NCI-H2196 treated with DMSO at 0.1 percent for 48 hours (cell line): Measurements from ENCODE around the gene TBX18.

Experiments used
- DNase-seq: peaks from one replicate; lab custom pipeline; 2025; ENCODE audit not compliant: unreplicated experiment; lab: John Stamatoyannopoulos, UW

The TBX18 gene

DNA sequence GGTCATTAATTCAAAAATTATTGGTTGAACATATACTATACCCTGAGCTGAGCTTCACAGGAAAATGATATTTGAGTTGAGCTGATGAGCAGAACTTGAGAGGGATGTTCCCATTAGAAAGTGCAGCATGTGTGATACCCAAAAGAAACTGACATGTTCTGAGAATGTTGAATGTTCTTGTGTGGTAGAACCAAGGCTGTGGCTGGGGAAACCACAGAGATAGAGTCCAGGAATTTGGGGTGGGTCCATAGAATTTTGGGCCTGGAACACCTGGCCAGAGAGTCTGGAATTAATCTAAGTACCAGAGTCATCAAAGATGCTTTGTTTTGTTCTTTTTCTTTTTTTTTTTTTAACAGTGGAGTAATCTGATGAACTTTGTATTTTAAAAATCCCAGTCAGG is 88.7 kb downstream of the TBX18 start:
- no peak for DNase-seq

DNA sequence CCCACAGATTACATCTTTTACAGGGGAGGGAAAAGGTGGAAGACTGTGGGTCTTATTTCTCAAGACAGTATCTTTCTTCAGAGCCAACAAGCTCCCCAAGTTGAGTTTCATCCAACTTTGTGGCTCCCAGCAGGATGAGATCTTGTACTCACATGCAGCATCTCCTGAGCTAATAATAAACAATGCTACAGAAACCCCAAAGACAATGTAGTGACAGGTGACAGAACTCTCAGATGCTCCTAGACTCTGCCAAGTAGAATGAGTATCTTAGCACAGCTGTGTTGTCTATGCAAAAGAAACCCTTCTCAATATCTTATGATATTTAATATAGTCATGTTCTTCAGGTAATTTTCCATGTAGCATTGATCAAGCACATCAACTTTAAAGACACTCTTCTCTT is 90.0 kb downstream of the TBX18 start:
- no peak for DNase-seq

DNA sequence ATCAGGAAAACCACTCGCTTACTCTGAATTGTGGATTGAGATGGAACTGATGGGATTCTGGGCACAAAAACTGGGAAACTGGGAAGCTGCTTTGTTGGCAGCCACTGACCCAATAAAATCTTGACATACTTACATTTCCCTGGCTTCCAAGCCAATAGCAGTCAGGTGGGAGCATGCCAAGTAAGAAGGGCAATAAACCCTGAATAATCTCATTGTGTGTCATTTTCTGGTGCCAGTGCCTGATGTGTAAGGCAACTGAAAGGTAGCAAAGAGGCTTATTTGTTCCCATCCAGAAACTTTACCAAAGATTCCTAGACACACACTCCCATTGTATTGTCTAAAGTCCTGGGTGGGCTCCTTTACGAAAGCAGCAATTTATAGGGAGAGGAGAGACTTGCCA is 93.2 kb downstream of the TBX18 start:
- no peak for DNase-seq

DNA sequence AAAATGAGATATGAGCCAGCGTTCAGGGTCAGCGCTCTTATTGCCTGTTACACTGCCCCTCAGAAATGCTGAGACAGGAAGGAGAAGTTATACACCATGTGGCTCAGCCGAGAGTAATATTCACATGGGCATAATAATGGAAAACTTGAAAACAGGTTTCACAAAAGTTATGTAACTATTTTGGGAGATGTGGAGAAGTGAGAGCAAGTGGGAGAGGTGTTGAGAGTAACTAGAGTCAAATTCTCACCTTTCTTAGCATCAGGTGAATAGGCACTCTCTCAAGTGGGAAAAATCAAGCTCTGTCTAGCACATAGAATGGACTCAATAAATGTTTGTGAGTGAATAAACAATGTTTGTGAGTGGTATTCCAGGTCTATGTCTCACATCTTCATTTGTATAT is 94.5 kb downstream of the TBX18 start:
- DNase-seq: no peak

DNA sequence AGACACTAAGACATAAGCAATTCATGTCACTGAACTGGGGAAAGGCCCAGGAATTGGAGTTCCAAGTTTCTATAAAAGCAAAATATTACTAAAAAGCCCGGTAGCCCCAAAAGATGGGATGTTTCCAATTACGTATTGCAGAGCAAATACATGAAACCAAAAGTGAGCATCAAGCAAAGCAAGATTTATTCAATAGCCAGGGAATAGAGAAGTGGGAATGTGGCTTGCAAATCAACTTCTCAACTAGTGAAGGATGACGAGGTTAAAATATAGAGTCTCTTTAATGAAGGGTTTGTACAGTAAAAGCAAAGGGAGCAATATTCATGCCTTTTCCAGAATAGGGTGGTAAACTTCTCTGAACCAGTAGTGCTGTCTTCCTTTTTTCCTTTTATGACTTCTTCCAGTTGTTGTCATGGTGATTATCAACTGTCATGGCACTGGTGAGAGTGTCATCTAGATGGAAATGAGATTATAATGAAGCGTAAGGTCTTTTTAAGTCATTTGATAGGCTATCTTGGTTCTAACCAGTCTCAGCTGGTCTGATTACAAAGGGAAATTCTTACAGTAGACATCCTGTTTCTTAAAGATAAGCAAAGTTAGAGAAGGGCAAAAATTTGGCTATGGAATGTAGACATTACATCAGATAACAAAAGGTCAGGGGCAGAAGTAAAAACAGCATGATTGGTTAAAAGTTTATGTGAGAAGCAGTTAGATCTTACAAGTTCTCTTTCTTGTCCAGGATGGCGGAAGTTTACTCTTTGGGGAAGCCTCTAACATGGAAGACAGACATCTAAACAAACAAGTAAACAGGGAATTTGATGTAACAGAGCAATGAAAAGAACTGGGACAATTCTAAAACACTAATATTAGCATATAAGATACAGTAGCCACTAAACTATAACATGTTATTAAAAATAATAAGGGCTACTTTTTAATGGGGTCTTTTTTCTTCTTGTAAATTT is 96.9 kb downstream of the TBX18 start:
- no peak for DNase-seq

DNA sequence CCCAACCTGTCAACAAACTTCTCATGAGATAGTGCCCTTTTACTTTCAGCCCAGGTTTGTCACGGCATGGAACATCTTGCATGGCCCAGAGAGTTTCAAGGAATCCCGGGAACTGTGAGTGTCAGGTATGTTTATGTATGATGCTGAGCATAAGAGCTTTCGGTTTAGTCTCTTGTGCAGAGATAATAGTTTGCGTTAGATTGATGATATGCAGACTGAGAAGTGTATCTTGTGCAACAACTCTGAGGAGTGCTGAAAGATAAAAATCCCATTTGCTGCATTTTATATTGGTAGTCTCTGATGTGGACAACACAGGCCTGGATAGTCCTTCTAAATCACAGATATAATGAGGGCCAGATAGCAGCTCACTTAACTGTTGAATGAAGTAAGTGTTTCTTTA is 99.0 kb downstream of the TBX18 start:
- no peak for DNase-seq

DNA sequence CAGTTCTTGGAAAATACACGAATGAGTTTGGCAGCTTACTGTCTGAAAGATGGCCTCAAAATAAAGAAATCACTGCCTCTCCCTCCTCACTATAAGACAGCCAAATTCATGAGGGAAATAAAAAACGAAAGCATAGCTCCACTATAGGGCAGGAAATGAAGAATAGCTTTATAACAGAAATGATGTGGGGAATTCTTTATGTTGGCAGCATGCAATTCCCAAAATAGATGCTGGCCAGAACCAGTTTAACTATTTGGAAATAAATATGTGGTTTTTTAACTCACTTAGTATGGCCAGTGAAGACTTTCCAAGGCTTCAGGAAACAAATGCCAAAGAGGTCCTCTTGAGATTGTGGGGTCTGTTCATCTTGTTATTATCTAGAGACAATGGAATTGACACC is 100.5 kb downstream of the TBX18 start:
- DNase-seq: no peak

DNA sequence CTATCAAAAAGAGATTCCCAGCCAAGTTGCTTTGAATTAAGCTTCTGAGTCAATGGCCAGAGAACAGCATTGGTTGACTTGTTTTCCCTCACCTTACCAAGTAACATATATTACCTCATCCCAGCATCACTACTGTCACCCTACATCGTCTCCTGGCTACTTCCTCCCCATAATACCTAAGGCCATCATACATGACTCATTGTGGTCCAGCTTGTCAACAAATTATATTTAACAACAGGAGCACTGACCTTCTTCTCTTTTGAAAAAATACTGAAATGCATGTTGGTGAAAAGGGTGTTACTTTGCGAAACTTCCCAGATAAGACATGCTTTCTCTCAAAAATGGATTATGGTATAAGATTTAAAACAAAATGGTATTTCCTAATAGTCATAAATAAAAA is 106.9 kb downstream of the TBX18 start:
- no peak for DNase-seq

DNA sequence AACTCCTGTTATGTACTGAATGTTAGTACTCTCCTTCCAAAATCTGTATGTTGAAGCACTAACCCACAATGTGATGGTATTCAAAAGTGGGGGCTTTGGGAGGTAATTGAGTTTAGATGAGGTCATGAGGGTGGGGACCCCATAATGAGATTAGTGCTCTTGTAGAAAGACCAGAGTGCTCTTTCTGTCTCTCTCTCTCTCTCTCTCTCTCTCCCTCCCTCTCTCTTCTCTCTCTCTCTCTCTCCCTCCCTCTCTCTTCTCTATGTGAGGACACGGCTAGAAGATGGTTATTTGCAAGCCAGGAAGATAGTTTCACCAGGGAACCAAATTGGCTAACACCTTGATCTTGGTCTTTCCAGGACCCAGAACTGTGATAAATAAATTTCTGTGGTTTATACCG is 107.4 kb downstream of the TBX18 start:
- DNase-seq: no peak

DNA sequence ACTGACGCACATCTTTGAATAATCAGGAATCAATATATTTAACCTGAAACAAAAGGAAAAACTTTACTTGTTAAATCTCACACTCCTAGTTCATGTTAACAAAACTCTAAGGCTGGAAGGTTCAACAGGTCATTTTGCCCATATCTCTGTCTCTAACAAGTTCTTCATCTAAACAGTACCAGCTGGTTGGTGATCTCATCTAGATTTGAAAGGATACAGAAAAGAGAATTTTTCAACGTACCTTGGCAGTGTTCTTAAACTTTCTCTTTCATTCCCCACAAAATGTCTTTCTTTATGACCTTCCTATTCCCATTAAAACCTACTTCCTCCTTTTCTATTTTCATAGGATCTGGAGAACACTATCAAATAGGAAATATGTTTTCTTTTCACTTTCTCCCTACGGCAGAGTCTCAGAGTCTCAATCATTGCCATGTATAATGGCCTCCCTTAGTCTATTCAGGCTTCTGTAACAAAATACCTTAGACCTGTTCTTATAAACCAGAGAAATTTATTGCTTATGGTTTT is 111.3 kb downstream of the TBX18 start:
- DNase-seq: no peak

DNA sequence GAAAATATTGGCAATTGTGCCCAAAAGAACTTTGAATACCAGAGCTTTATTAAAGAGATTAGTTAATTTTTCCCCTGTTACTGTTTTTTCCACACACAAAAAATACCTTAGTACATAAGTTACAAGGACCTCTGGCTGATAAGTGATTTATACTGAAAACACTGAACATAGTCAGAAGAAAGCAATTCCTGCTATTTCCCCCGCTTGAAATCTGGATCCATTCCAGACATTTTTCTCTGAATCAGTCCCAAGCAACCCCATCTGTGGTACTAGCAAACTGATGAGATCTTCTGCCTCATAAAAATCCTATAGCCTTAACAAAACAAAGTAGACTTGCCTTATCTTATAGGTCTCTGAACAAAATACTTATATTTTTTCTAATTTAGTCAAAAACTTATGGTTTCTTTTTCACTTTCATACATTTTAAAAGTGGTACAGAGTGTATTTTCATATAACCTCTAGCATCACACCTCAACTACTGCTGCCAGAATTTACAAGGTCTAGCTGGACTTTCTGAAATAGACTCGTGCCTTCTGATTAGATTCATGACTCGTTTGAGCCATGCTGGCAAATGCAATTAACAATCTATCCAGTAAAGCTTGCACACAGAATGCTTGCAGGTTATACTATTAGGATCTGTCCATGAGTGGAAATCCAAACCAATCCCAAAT is 111.9 kb downstream of the TBX18 start:
- DNase-seq: no peak

DNA sequence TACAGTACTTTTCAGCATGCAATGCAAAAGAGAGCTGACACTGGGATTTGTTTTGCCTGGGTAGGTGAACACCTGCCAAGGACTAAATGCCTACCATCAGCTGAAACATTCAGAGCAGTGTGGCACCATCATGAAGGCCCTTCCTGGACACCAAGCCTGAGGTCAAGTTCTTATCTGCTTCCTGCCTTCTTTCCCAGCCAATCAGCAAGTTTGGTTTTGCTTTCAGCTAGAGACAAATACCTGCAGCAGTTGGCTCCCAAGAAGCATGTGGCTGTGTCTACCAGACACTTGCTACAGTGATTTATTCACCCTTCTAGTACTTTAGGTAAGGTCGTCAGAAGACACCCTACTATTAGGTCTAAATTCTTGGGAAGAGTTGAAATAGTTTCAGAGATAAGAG is 112.8 kb downstream of the TBX18 start:
- DNase-seq: no peak

DNA sequence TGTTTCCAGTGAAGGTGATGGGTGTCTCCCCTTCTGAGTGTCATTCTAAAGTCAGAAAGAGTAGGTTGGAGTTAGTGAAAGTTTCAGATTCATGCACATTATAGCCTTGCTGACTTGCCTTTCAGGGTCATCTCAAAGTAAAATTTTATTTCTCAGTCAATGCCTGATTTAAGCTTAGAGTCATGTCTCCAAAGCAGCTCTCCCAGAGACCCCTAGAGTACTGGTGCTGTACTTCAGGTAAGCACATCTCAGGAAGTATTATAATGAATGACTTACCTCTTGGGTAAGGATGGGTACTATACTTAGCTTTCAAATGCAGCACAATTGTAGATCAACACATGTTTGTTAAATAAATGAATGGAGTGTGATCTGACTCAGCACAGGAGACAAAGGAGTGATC is 116.0 kb downstream of the TBX18 start:
- no peak for DNase-seq

DNA sequence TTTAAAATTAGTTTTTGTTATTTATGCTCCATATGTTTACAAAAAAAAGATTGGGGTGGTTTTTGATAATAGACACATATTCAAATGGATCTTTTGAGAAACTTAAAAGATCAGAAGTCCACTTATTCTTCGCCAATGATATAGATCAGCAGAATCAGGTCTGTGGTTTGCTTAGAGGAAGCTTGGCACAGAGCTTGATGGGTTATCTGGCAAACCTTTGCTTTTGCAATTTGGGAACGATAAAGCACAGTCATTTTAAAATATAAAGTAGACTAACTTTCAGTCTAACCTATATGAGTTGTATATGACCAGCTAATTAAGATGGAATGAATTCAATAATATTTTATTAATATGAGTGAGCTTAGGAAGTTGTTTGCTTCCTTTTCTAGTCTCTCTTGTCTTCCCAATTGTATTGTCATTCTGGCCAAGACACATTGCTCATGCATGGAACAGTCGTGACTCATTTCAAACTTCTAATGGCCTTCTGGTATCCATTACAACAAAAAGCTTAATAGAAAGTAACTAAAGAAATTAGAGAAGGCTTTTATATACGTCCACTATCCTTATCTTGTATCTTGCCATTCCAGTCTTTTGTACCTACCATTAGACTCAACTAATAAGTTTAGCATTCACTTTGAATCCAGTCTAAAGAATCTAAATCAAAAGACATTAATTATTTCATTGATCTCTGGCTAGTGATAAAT is 118.7 kb downstream of the TBX18 start:
- no peak for DNase-seq

DNA sequence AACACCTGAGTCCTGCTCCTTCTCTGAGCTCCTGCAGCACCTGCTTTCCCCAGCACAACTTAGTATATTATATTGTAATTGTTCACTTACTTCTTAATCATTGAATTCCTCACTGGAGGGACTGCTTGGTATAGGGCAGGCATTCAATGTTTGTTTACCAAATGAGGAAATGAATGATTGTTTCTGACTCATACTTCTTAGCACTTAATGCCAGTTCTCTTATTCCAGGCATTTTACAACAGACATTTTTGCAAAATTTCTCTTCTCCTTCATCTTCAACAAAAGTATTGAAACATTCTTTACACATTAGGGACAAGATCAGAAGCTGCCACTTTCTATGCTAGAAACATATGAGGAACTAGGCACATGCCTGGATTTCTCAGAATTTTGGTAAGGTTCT is 119.4 kb downstream of the TBX18 start:
- DNase-seq: no peak

DNA sequence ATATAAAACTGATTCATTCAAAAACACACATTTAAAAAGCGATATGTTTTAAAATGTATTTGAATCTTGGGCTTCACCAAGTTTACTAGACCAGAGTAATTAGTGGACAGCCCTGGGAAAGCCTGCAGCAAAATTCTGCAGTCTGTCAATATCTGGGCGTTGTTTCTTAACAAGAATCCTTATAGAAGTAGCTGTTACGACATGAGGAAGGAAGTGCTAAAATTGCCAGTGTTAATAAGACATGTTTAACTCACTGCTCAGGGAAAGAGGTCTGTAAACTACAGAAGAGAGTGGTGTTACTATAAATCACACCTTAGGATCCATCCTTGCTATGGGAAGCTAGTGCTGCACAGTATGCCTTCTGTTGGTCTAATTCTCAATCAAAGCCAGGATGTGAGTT is 120.6 kb downstream of the TBX18 start:
- DNase-seq: no peak

DNA sequence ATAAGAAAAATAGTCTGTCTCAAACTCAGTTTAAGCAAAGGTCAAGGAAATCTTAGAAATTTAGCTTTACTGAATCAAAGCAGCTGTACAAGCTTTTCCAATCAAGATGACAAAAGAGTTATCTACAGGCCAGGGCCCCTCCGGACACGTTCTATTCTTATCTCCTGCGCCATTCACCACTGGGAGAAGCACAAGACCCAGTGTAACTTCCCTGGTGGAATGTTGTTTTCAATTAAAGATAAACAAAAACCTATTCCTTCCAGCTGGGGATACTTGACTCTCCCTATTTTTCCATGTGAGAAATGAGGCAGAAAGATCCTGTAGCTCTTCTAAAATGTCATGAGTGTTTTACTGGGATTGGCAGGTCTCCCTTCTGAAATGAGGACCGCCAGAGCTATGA is 123.3 kb downstream of the TBX18 start:
- no peak for DNase-seq

DNA sequence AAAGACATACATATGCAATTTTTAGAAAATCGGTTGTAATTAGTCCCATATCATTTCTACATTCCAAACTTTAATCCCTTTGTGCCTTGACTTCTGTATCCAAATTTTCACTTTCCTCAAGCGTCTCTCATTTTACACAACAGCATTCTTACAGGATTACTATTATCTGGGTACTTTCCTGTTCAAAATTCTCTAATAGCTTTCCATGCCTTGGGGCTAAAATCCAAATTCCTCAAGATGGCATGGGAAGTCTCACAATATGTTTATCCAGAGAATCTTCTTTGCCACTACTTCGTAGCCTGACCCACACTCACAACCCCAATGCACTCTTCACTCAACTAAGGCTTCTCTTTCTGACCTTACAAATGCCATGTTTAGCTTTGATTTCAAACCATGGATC is 125.0 kb downstream of the TBX18 start:
- no peak for DNase-seq

DNA sequence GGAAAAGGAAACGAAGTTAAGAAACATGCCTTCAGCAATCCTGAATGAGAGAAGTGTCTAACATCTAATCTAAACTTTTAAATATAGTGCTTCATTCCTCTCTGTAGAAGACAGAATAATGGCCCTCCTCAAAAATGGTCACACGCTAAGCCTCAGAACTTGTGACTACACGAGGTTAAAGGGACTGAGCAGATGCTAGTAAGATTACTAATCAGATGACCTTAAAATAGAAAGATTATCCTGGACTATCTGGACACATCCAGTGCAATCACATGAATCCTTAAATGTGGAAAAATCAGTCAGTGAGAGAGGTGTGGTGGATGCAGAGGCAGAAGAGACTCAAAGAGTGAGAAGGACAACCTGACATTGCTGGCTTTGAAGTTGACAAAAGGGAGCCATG is 126.1 kb downstream of the TBX18 start:
- DNase-seq: no peak
